CD4-positive, alpha-beta T cell treated with Interferon gamma for 1 hour (primary cell): ENCODE data around the gene TIMP3.
"Not testable (repeated sequence)": the region's sequence is repeated elsewhere in the genome, so short reads cannot be mapped to it uniquely, and the experiment has no call there.

Experiments
- DNase-seq: peaks from one replicate; pipeline ENCODE4 v3.0.0-alpha.2; 2020

The TIMP3 gene

DNA sequence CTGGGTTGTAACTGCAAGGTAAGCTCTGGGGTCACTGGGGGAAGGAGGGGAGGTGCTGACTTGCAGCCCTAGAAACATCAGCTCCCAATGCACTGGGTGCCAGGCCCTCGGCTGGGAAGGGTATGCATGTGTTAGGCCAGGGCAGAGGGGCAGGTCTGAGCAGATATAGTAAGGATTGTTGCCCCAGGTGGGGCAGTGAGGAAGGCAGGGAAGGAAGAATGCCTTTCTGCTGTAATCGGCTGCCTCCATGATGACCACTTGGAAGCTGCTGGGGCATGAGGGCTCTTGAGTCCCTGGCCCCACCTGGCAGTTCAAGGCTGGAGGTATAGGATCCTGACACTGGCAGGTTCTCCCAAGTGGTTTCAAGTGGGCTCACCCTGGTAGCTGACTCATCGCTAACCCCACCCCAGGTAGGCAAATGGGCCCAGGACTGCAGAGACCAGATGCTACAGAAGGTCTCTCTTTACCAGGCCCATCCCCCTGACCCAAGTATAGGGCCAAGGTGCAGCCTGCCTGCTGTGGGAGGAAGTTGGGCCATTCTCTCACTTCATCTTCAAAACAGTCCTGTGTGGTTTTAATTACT lies 56.7 kb downstream of the TIMP3 start:
- DNase-seq, result no peak

GRCh38 chr22:32858957-32859356 lies 57.5 kb downstream of the TIMP3 start:
- DNase-seq, result no peak

DNA sequence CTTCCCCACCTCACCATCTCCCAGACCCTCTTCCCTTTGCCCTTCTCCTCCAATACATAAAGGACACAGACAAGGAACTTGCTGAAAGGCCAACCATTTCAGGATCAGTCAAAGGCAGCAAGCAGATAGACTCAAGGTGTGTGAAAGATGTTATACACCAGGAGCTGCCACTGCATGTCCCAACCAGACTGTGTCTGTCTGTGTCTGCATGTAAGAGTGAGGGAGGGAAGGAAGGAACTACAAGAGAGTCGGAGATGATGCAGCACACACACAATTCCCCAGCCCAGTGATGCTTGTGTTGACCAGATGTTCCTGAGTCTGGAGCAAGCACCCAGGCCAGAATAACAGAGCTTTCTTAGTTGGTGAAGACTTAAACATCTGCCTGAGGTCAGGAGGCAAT lies 58.2 kb downstream of the TIMP3 start:
- DNase-seq, result no peak

- no peak for DNase-seq
These were observed 59.8 kb downstream of the TIMP3 start for GRCh38 chr22:32861330-32861729.

- DNase-seq, result no peak
These were observed 60.6 kb downstream of the TIMP3 start for GRCh38 chr22:32862083-32862482.

- DNase-seq, result no peak
These were observed 61.6 kb downstream of the TIMP3 start for GRCh38 chr22:32862936-32863661.

DNA sequence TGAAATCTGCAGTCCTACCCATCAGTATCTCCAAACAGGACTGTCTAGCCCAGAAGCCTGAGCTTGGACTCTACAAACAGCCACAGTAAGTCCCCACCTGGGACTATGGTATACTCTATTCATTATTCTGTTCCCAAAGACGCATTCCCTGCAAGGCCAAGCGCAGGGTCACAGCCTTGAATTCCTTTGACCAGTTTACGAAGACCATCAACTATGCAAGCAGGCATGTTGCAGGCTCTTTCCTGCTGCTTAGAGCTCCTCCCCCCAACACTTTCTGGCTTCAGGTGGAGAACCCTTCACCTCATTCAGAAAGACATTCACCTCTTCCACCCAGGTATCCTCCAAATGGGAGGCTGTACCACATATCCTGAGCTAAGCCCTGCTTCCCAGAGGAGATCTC lies 62.5 kb downstream of the TIMP3 start:
- DNase-seq, result no peak

DNA sequence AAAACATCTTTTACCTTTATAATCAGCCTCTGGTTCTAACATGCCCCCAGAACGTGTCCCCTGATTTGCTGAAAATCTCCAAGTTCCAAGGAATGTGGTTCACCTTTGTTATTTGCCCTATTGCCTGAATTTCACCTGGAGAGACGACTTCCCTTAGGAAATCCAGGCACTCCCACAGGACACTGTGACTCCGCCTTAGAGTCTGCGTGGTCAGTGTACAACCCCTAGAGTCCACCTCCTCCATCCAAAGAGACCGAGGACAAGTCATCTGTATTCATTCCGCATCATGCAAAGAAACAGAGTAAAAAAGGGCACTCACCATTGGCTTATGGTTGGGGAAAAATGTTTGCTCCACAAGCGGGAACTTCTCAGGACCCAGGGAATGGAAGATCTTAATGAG lies 63.1 kb downstream of the TIMP3 start:
- DNase-seq, result no peak

DNA sequence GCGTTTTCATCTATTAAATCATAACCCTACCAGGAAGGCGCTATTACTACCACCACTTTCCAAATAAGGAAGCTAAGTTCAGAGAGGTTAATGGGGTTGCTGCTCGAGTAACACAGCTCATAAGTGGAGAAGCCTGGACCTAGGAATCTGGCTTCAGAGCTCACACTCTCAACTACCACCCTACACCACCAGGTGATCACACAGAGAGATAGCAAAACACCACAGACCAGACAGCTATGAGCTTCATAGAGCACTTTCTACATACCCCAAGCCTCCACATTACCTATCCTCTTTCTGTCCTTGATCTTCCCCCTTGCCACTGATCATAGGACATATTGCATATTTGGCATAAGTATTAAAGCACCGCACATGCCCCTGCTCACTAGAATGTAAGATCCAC lies 65.4 kb downstream of the TIMP3 start:
- DNase-seq, result no peak

DNA sequence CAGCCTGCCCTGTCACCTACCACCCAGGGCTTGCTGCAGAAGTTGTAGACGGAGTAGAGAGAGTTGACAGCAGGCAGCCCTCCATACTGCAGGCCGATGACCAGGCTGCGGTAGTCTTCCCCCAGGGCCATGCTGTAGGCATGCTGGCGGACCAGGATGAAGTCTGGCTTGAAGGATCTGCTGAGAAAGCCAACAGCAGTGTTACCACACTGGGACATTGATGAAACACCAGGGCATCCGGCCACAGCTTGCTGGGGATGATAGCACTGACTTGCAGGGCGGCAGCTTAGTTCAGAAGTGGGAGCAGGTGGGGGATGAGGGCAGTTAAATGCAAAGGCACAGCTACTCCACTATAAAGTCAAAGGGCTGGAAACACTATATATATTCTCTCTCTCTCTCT lies 67.4 kb downstream of the TIMP3 start:
- DNase-seq, result no peak

GRCh38 chr22:32870474-32870873 lies 69.0 kb downstream of the TIMP3 start:
- no peak for DNase-seq

DNA sequence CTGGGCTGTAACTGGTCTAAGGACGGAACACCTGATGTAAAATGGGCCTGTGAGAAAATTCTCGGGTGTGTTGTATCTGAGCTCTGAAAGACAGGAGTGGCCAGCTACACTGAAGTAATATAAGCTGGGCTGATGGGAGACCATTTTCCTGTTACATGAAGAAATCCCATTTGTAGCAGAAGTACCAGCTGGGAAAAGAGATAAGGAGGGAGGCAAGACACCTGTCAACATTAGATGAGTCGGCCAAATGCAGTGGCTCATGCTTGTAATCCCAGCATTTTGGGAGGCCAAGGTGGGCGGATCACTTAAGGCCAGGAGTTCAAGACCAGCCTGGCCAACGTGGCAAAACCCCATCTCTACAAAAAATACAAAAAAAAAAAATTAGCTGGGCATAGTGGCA lies 72.1 kb downstream of the TIMP3 start:
- not testable (repeated sequence) for DNase-seq

- no peak for DNase-seq
These were observed 72.9 kb downstream of the TIMP3 start for GRCh38 chr22:32874385-32874784.

DNA sequence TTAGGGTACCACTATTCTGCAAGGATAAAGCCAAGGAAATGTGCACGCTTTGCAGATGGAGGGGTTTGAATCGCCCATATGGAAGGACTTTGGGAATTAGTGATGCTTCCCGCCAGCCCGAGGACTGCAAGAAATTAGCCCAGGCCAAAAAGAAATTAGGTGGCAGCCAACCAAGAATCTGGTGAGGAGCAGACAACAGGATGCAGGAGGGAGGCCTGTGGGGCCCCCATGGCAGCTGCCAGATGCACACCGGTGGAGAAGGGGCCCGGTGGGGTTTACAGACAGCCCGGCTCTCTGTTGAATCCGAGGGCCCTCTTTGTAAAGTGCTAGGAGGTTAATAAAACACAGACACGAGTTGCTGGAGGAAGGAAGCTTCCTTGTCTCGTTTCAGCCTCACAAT lies 73.5 kb downstream of the TIMP3 start:
- no peak for DNase-seq

- DNase-seq, result no peak
These were observed 75.0 kb downstream of the TIMP3 start for GRCh38 chr22:32876516-32876915.

DNA sequence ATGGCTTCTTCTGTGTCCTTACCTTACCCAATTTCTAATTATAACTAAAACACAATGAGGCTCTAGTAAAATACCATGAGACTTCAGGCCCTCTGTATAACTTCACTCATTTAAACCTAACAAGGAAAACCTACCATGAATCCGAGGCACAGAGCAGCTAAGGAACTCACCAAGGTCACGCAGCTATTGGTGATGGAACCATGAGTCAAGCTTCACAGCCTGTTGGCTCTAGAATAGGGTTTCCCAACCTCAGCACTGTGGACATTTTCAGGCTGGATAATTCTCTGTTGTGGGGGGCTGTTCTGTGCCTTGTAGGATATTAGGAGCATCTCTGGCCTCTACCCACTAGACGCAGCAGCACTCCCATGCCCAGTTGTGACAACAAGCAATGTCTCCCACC lies 75.7 kb downstream of the TIMP3 start:
- no peak for DNase-seq

- no peak for DNase-seq
These were observed 78.0 kb downstream of the TIMP3 start for GRCh38 chr22:32879550-32879949.

DNA sequence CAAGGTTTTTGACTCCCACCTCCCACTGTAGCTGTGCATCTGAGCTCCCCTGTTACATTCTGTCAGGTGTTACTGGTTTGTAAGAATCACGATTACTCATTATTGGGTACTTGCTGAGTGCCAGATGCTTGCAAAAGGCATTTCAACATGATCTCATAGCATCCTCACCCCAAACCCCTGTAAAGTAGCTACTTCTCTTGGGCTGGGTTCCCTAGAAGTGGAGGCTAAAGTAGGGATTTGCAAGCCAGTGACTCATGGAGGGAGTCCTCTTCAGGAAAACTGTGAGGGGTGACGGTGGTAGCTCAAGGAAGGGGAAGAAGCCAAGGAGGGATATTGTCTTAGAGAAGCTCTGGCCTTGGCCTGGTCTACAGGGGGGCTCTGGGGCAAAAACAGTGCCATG lies 78.6 kb downstream of the TIMP3 start:
- no peak for DNase-seq

GRCh38 chr22:32880505-32880892 lies 79.0 kb downstream of the TIMP3 start:
- DNase-seq, result no peak

DNA sequence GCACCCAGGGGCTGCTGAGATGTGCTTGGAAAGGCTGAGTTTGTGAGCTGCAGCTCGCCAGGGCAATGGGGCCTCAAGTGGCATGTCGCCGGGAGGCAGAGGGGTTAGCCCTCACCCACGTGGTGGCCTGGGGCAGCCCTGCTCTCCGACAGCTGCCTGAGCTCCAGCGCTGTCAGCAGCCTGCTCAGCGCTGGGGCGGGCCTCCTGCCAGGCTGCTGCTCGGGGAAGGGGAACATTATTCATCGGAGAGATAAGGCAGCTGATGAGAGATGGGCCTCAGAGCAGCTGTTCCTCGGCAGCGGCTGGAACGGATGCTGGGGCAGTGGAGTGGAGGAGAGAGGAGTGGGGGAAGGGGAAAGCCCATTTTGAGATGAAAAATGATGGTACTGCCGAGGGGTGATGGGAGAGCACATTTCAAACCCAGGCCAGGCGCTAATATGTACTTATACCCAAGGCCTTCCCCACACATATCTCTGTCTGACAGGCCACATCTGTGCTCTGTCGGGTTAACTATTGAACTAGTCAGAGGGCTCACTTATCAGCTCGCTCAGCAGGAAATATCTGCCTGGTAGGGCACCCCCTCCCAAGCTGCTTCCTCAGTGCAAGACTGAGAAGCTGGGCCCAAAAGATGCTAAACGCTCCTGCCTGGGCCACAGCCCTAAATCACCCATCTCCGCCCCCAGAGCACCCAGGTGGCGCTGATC lies 79.5 kb downstream of the TIMP3 start:
- DNase-seq, result peak; percentile 3

DNA sequence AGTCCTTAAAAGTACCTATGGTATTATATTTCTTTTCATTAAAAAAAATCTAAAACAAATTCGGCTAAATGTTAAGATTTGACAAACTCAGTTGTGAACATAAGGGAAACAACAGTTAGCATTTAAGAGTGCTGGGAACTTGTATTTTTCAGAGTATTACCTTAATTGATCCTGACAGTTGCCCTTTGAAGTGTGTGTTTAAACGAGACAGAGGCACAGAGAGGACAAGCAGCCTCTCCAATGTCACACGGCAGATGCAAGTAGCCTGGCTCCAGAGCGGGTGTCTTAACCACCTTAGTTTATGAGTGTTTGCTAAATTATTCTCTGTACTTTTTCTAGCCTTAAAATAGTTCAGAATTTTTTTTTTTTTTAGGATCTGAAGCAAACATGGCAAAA lies 80.9 kb downstream of the TIMP3 start:
- no peak for DNase-seq

GRCh38 chr22:32882774-32883530 lies 81.4 kb downstream of the TIMP3 start:
- no peak for DNase-seq

DNA sequence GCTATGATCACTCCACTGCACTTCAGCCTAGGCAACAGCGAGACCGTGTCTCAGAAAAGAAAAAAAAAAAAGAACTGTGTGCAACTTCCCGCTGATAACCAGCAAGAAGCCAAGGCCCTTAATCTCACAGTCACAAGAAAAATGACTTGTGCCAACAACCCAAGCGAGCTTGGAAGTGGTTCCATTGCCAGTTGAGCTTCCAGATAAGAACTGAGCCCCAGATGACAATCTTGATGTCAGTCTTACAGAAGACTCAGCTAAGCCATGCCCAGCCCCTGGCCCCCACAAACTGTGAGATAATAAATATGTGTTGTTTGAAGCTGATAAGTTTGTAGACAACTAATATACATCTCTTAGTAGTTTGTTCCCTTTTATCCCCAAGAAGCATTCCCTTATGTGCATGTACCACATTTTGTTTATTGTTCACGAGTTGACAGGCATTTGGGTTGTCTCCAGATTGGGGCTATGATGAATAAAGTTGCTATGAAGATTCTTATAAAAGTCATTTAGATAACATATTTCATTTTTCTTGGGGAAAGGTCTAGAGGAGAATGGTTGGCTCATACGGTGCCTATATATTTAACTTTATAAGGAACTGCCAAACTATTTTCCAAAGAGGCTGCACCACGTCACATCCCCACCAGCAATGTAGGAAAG lies 85.9 kb downstream of the TIMP3 start:
- DNase-seq, result no peak
